Measurements from ENCODE around the gene KLKB1.
"Not testable (repeated sequence)": the region's sequence is repeated elsewhere in the genome, so short reads cannot be mapped to it uniquely, and the experiment has no call there.

KLKB1 gene

DNA sequence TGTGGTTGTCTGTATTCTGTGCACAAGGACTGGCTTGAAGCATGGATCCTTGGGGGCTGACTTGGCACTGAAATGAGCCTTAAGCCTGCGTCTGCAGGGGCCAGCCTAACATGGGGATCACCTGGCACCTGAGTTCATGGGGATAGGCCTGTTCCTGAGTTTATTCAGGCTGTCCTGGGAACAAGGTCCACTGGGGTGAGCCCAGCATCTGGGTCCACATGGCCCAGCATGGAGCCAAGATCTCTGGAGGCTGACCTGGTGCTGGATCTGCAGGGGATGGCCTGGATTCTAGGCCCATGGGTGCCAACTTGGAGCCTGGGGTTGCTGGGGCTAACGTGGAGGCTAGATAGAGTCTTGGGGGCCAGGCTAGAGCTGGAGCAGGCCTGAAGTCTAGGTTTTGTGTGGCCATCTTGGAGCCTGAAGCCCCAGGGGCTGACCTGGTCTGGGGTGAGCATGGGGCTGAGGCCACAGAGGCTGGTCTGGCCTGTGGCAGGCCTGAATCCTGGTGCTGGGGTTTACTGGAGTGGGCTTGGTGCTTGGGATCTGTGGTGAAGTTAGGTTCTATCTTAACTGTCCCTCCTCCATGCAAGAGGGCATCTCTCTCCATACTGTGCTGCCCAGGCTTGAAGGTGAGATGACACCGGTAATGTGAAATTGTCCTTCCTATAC, 652 bp upstream of the KLKB1 start:
- DNase-seq (ENCODE audit: low spot score): no peak

DNA sequence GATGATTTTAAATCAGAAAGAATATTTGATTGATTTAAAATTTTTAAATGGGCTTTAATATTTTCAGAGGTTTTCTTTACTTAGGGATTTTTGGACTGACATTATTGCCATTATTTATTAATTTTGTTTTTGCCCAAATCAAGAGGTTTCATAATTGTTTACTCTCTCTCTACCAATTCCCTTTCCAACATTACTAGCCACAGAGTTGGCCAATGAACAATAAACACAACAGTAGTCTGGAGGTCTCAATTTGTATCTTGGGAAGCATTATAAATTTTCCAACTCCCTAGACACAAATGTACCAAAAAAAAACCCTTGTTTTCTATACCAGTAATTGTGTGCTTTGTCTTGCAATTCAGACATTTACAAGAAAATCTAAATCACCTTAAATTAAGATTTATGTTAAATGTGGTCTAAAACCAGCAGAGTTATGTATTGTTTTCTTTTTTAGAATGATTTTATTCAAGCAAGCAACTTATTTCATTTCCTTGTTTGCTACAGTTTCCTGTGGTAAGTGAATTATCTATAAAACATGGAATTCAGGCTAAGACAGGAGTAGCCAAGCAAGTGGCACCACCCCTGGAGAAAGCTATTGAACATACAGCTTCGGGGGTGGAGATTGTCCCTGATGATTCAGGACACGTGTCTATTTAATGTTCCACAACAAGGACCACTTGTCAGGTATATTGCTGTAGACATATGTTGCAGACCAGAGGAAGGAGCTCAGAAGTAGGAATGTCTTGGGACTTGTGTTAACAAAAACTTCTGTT, 622 bp downstream of the KLKB1 start:
- no peak for DNase-seq (ENCODE audit: low spot score)

GRCh38 chr4:186228514-186228894, 1.2 kb downstream of the KLKB1 start:
- no peak for DNase-seq (ENCODE audit: low spot score)

DNA sequence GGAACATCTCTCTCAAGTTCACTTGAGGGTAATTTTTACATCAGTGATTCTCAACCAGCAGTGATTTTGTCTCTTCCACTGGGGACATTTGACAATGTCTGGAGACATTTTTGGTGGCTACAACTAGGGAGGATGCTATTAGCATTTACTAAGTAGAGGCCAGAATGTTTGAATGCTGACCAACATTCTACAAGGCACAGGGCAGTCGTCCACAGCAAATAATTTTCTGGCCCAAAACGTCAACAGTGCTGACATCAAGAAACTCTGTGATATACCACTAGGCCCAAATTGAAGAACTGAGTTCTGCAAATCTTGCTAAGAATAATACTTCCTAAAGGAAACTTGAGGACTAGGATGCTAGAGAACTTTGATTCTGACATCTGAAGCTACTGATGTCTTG, 7.1 kb downstream of the KLKB1 start:
- no peak for DNase-seq (ENCODE audit: low spot score)

DNA sequence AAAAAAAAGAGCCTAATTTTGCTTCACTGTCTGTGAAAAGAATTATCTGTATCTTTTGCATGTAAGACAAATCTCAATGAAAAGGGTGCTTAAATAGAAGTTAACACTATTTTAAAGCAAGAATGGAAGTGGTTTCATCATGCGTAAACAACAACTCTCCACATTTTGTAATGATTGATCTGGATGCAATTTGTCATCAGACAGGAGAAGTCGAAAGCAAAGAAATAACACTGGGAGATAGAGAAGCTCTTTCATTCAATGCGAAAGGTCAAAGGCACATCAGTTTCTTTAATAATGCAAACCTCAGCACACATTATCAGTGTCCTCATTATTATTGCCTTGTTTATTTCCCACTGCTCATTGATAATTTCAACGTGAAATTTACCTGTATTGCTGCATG, 8.8 kb downstream of the KLKB1 start:
- no peak for DNase-seq (ENCODE audit: low spot score)

DNA sequence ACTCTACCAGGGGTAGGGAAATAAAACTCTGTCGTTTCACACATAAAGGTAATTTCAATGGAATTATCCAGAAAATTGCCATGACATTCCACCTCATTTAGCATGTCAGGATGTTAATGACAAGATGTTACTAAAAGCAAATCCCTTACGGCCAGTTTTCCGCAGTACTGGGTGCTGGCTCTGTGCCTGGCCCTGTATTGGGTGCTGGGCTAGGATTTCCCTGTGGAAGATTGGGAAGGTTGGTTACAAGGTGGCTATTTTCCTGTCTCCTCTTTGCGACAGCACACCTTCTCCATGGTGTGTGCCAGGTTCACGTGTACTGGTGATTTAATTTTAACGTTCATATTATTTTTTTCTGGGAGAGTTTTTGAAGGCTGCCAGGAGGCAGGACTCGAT, 13.1 kb downstream of the KLKB1 start:
- DNase-seq (ENCODE audit: low spot score): no peak

DNA sequence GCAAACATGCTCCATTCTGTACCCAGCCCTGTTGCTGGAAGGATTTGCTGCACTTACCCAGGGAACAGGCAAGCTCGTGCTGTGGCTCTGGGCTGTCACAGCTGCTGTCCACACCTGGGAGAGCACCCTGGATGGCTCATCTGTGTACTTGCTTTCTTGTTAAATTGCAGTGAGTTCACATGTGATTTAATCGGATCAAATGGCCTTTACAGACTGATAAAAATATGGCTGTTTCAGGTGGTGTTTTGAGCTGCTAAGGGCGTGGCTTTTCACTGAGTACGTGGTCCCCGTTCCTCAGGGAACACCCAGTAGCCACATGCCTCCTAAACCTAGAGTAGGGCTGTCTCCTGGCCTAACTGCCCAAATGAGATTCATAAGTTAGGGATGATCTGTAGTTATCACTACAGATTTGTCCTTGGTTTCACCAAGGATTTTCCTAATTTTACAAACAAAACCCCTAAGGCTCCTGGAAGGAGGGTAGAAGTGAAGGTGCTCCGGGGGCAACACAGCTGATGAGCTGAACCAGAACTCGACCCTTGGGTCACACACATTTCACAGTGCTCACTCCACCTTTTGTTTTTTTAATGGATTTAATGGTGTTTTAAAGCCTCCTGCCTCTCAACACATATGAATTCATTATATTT, 13.7 kb downstream of the KLKB1 start:
- no peak for DNase-seq (ENCODE audit: low spot score)

DNA sequence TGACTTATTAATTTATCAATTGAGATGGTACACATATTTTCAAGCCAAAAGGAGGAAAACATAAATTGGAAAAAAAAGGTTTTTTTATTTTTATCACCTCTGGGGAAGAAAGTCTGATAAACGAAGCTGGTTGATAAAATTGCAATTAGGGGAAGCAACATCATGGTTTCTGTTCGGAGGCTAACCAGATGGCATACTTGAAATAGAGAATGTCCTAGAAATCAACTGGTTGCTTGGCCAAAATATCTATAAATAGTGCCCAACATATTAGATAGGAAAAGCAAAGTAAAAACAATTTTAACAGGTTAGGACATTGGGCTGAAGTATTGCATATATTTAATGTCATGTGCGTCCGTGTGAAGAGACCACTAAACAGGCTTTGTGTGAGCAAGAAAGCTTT, 14.3 kb downstream of the KLKB1 start:
- DNase-seq (ENCODE audit: low spot score): no peak

GRCh38 chr4:186242031-186242430, 14.7 kb downstream of the KLKB1 start:
- not testable (repeated sequence) for DNase-seq (ENCODE audit: low spot score)

- DNase-seq (ENCODE audit: low spot score): no peak
Measured at GRCh38 chr4:186243331-186243730, 16.0 kb downstream of the KLKB1 start.

DNA sequence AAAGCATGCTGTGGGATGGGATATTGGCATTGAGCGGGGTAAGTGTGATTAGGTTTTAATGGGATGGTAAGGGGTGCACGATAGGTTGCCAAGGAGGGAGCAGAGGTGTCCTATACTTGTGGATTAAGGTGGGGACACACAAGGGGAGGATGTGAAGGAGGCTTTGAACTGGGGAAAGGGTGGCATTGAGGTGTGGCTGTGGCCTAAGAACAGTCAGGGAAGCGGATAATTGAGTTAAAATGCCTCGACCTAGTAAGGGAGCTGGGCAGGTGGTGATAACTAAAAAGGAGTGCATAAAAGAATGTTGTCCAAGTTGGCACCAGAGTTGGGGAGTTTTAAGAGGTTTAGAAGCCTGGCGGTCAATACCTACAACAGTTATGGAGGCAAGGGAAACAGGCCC, 17.5 kb downstream of the KLKB1 start:
- no peak for DNase-seq (ENCODE audit: low spot score)

- DNase-seq (ENCODE audit: low spot score): not testable (repeated sequence)
Measured at GRCh38 chr4:186247062-186247752, 19.9 kb downstream of the KLKB1 start.

DNA sequence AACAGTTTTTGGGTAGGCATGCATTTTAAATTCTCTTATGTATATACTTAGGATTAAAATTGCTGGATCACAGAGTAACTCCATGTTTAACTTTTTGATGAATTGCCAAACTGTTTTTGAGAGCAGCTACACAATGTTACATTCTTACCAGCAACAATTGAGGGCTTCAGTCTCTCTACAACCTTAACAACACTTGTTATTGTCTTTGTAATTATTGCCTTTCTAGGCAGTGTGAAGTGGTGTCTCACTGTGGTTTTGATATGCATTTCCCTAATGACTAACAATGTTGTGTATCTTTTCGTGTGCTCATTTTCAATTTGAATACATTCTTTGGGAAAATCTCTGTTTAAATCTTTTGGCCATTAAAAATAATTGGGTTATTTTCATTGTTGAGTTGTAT, 21.3 kb downstream of the KLKB1 start:
- DNase-seq (ENCODE audit: low spot score): no peak

DNA sequence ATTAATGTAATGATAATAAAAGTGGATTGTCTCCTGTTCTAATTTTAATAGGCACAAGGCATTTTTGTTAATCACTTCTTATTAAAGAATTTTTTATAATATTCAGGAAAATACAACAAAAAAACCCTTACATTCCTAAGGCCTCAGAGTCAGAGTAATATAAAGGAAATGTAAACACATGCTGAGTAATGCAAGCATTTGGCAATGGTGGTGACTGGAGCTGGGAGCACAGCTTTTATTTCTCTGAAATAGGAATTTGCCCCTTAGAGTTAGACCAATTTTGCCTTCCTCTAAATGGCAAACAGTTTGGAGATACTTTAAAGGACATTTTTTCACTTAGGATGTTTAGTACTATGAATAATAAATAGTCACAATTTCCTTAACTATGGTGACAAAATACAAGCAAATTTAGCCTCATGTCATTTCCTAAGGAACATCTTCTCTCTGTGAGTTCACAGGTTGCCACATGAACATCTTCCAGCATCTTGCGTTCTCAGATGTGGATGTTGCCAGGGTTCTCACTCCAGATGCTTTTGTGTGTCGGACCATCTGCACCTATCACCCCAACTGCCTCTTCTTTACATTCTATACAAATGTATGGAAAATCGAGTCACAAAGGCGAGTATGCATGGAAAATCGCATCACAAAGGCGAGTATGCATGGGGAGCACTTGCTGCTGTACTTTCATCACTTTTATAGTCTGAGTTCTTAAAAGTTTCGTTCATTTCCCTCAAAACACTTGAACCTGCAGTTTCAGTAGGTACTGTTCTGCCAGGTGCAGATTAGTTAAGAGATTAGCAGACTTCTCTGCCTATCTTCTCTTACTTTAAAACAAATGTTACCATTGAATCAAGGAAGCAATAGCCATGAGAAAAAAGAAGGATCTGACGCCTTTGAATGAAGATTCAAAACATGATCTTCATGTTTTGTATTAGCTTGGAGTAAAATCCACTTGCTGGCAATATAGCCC, 22.8 kb downstream of the KLKB1 start:
- no peak for DNase-seq (ENCODE audit: low spot score)

- DNase-seq (ENCODE audit: low spot score): no peak
Measured at GRCh38 chr4:186250760-186251159, 23.5 kb downstream of the KLKB1 start.

DNA sequence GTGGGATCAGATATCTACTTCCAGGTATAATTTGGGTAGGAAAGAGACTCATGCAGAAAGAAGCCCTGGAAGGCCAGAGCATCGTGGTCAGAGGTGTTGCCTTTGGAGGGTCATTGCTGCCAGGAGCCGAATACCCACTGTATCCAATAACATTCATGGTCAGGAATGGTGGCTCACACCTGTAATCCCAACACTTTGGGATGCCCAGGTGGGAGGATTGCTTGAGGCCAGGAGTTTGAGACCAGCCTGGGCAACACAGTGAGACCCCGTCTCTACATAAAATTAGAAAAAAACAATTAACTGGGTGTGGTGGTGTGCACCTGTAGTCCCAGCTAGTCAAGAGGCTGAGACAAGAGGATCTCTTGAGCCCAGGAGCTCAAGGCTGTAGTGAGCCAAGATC, 27.8 kb downstream of the KLKB1 start:
- DNase-seq (ENCODE audit: low spot score): no peak

DNA sequence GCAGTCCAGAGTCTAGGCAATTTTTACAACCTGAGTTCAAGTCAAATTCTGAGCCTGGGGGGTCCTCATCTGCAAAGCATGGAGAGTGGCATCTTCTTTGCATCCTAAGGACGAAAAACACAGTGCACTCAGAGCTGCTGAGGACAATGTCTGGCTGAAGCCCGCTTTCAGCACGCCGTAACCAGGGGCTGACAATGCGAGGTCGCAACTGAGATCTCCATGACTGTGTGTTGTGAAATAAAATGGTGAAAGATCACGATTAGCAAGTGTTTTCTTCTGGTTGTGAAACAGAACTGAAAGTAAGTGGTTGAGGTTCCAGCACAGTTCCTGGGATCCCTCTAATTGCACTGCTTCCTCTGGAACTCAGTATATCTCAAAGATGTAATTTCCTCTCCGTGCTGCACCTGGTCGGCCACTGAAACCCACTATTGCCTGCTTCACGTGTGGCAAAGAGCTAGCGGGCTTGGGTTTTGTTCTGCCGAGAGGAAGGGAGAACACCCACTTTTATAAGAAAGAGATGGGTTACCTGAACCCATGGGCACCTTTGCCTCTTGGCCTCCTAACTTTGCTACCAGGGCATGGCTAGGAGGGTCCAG, 31.0 kb downstream of the KLKB1 start:
- DNase-seq (ENCODE audit: low spot score): no peak

- no peak for DNase-seq (ENCODE audit: low spot score)
Measured at GRCh38 chr4:186260117-186260503, 32.8 kb downstream of the KLKB1 start.

GRCh38 chr4:186260504-186261448, 33.5 kb downstream of the KLKB1 start:
- no peak for DNase-seq (ENCODE audit: low spot score)

DNA sequence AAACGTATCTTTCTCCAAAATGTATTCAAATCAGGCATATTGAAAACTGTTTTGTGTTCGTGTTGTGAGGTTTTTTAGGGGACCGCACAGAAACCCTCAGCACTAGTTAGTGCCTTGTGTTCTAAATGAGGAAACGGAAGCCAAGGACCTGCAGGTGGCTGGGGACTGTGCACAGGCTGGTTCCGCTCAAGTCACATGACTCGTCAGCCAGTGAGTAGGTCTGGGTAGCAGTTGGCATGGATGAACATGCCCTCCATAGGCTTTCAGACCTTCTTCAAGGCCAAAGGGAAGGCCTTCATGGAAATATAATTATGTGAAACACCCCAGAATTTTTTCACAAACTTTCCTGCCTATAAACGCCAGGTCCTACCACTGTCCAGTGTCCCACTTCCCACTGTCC, 37.4 kb downstream of the KLKB1 start:
- no peak for DNase-seq (ENCODE audit: low spot score)
